GM12878 (cell line): ENCODE results near the gene OR5T2.

Experiments used
- EP300 ChIP-seq, 2 experiments: fragments of 150-350 bp in 1 of 2; IDR thresholded peaks; 2 replicates each; pipeline ENCODE4 v1.6.1; 2011 to 2012; ENCODE audit warnings: low read depth in 2 of 2, low read length in 2 of 2, borderline replicate concordance in 1 of 2, improper control_type of control experiment in 1 of 2, inconsistent platforms in 1 of 2; ENCODE audit not compliant: control insufficient read depth in 1 of 2
- NFYA ChIP-seq: IDR thresholded peaks from 2 replicates; pipeline ENCODE4 v1.6.1; 2011; ENCODE audit warnings: low read depth, mild to moderate bottlenecking, low read length, improper control_type of control experiment, borderline replicate concordance
- ZNF24 ChIP-seq: fragments of 450-650 bp; IDR thresholded peaks from 2 replicates; pipeline ENCODE4 v1.6.1; 2017; ENCODE audit warnings: antibody characterized with exemption, mild to moderate bottlenecking
- TF ChIP-seq, protein P1 (sequence below), 3 experiments: IDR thresholded peaks in 2 of 3; conservative IDR thresholded peaks in 1 of 3; 2 replicates each; pipeline ENCODE4 v1.5.1; 2011; ENCODE audit warnings: low read depth in 3 of 3, low read length in 3 of 3, mild to moderate bottlenecking in 3 of 3, control low read depth in 2 of 3, moderate library complexity in 2 of 3, inconsistent platforms in 1 of 3, mixed read lengths in 1 of 3; ENCODE audit not compliant: control insufficient read depth in 2 of 3, insufficient read depth in 1 of 3; ENCODE audit errors: extremely low read depth in 1 of 3

DNA sequence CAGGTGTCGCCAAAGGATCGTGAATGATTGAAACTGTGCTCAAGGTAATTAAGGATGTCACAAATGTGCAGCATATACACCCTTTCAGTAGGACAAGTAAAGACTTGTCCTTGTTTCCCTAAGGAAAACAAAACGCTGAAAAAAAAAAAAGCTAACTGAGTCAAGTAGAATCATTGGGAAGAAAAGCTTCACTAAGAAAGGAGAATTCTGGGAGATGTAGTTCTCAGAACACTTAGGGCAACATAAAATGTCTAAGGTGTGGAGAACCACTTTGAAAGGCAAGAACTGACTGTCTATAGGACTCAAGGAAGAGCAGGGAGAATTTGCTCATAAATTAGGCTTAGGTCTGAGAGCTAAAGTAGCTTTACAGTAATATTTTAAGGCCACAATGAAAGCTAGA is 37.0 kb upstream of the OR5T2 start:
- TF ChIP-seq, protein P1, sequence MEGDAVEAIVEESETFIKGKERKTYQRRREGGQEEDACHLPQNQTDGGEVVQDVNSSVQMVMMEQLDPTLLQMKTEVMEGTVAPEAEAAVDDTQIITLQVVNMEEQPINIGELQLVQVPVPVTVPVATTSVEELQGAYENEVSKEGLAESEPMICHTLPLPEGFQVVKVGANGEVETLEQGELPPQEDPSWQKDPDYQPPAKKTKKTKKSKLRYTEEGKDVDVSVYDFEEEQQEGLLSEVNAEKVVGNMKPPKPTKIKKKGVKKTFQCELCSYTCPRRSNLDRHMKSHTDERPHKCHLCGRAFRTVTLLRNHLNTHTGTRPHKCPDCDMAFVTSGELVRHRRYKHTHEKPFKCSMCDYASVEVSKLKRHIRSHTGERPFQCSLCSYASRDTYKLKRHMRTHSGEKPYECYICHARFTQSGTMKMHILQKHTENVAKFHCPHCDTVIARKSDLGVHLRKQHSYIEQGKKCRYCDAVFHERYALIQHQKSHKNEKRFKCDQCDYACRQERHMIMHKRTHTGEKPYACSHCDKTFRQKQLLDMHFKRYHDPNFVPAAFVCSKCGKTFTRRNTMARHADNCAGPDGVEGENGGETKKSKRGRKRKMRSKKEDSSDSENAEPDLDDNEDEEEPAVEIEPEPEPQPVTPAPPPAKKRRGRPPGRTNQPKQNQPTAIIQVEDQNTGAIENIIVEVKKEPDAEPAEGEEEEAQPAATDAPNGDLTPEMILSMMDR (IDR thresholded peaks at IDR 0.05 in 2 of 3, conservative IDR thresholded peaks at IDR 0.05 in 1 of 3; ENCODE audit: control insufficient read depth in 2 of 3, extremely low read depth in 1 of 3, insufficient read depth in 1 of 3, low read depth in 3 of 3, low read length in 3 of 3): no peak
- no peak for TF ChIP-seq ZNF24
- no peak for TF ChIP-seq EP300 (IDR thresholded peaks at IDR 0.05; ENCODE audit: borderline replicate concordance in 1 of 2, control insufficient read depth in 1 of 2, low read depth in 2 of 2, low read length in 2 of 2)
- no peak for TF ChIP-seq NFYA
